ENCODE results near the gene GPR158.

The GPR158 gene

GRCh38 chr10:25504838-25505237 is 330.0 kb downstream of the GPR158 start:
- Histone ChIP-seq H3K9me3 (no peaks in the 10 kb centered on the region), H3K27me3 (no peaks in the 10 kb centered on the region), H3K4me3 (ENCODE audit: low read depth, low read length) (no peak overlapping the region), H3K4me1 (no peaks in the 10 kb centered on the region), H3K36me3 (no peaks in the 10 kb centered on the region)
- no peak for DNase-seq
- TF ChIP-seq, protein P1, sequence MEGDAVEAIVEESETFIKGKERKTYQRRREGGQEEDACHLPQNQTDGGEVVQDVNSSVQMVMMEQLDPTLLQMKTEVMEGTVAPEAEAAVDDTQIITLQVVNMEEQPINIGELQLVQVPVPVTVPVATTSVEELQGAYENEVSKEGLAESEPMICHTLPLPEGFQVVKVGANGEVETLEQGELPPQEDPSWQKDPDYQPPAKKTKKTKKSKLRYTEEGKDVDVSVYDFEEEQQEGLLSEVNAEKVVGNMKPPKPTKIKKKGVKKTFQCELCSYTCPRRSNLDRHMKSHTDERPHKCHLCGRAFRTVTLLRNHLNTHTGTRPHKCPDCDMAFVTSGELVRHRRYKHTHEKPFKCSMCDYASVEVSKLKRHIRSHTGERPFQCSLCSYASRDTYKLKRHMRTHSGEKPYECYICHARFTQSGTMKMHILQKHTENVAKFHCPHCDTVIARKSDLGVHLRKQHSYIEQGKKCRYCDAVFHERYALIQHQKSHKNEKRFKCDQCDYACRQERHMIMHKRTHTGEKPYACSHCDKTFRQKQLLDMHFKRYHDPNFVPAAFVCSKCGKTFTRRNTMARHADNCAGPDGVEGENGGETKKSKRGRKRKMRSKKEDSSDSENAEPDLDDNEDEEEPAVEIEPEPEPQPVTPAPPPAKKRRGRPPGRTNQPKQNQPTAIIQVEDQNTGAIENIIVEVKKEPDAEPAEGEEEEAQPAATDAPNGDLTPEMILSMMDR (IDR thresholded peaks at IDR 0.05; ENCODE audit: low read depth, low read length) = no peak

- TF ChIP-seq, protein P1 (IDR thresholded peaks at IDR 0.05; ENCODE audit: low read depth, low read length) = no peak
- H3K9me3 ChIP-seq = no peaks in the 10 kb centered on the region
- H3K4me3 ChIP-seq (ENCODE audit: low read depth, low read length) = no peak overlapping the region
- no peak for DNase-seq
- no peaks in the 10 kb centered on the region for H3K27me3 ChIP-seq
- no peaks in the 10 kb centered on the region for H3K4me1 ChIP-seq
- no peaks in the 10 kb centered on the region for H3K36me3 ChIP-seq
Measured at GRCh38 chr10:25505466-25505865, 330.7 kb downstream of the GPR158 start.

GRCh38 chr10:25506821-25507335 is 332.1 kb downstream of the GPR158 start:
- H3K4me3 ChIP-seq (ENCODE audit: low read depth, low read length) = no peak overlapping the region

GRCh38 chr10:25508112-25508815 is 333.5 kb downstream of the GPR158 start:
- Histone ChIP-seq H3K36me3 (no peaks in the 10 kb centered on the region), H3K27me3 (no peaks in the 10 kb centered on the region), H3K4me3 (ENCODE audit: low read depth, low read length) (no peak overlapping the region), H3K4me1 (no peaks in the 10 kb centered on the region), H3K9me3 (no peaks in the 10 kb centered on the region)
- DNase-seq = no peak
- TF ChIP-seq, protein P1 (IDR thresholded peaks at IDR 0.05; ENCODE audit: low read depth, low read length) = no peak

More at GRCh38 chr10:25506821-25507335, 332.1 kb downstream of the GPR158 start:
- H3K36me3 ChIP-seq = no peaks in the 10 kb centered on the region
- H3K4me1 ChIP-seq = no peaks in the 10 kb centered on the region
- H3K9me3 ChIP-seq = no peaks in the 10 kb centered on the region
- TF ChIP-seq, protein P1 (IDR thresholded peaks at IDR 0.05; ENCODE audit: low read depth, low read length) = no peak
- no peak for DNase-seq
- H3K27me3 ChIP-seq = no peaks in the 10 kb centered on the region

GRCh38 chr10:25509151-25509550 is 334.4 kb downstream of the GPR158 start:
- H3K9me3 ChIP-seq = no peaks in the 10 kb centered on the region
- no peak overlapping the region for H3K4me3 ChIP-seq (ENCODE audit: low read depth, low read length)
- H3K27me3 ChIP-seq = no peaks in the 10 kb centered on the region
- TF ChIP-seq, protein P1 (IDR thresholded peaks at IDR 0.05; ENCODE audit: low read depth, low read length) = no peak
- DNase-seq = peak; percentile 40
- no peaks in the 10 kb centered on the region for H3K36me3 ChIP-seq
- no peaks in the 10 kb centered on the region for H3K4me1 ChIP-seq

DNA sequence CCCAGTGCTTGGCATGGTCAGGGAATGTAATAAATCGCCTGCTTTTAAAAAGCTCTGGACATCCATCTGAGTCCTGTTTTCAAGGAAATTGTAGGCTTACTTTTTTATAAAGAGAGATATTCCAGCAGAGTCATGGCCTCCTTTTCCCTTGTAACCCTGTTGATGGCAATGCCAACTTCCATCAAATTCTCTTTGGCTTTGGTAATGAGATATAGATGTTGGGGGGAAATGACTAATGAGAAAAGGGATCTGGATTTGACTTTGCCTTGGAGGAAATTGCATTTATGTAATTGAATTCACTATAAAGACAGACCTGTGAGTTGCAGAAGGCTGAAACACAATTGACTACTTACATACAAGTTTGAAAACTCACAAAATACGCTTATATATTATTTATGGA is 347.5 kb downstream of the GPR158 start:
- no peak for DNase-seq
- Histone ChIP-seq H3K36me3 (no peaks in the 10 kb centered on the region), H3K9me3 (no peaks in the 10 kb centered on the region), H3K4me1 (peaks cover 4% of the 10 kb centered on the region), H3K27me3 (no peaks in the 10 kb centered on the region), H3K4me3 (ENCODE audit: low read depth, low read length) (no peak overlapping the region)
- TF ChIP-seq, protein P1 (IDR thresholded peaks at IDR 0.05; ENCODE audit: low read depth, low read length) = no peak

Data from BE2C (cell line).